Activated T-helper 2 cell treated with anti-CD3 and anti-CD28 coated beads, Interferon-gamma antibody, Interleukin-2, Interleukin-4, amounts not matched to agents 10 μg/mL and 5 μg/mL and 100 μg/mL, durations not matched to agents 14 hours and 24 hours and 36 hours (primary cell): Measurements from ENCODE around the gene CSTA. TPM values are rescaled to one million over a fixed set of nuclear protein-coding genes. Genes with fewer than 3 reads are reported as not detected.

Experiments
- DNase-seq: peaks from one replicate; pipeline ENCODE4 v3.0.0; 2021; ENCODE audit warnings: low spot score
- H3K27ac Mint-ChIP-seq: one replicate; pipeline ENCODE4 v1.8.0; 2021; ENCODE audit warnings: mixed read lengths
- H3K27me3 Mint-ChIP-seq: one replicate; pipeline ENCODE4 v1.8.0; 2021; ENCODE audit warnings: low read depth, mixed read lengths
- H3K36me3 Mint-ChIP-seq: one replicate; pipeline ENCODE4 v1.8.0; 2021; ENCODE audit warnings: low read depth, mixed read lengths
- H3K4me1 Mint-ChIP-seq: one replicate; pipeline ENCODE4 v1.8.0; 2021; ENCODE audit warnings: low read depth, mixed read lengths
- H3K4me3 Mint-ChIP-seq: one replicate; pipeline ENCODE4 v1.8.0; 2021; ENCODE audit warnings: low read depth, mild to moderate bottlenecking, moderate library complexity, mixed read lengths
- H3K9me3 Mint-ChIP-seq: one replicate; pipeline ENCODE4 v1.8.0; 2021; ENCODE audit warnings: mixed read lengths
- intact Hi-C: fragments of 100-400 bp; cut with micrococcal nuclease; formaldehyde crosslinking; loops from one replicate; pipeline ENCODE4 v1.15.1; 2023
- total RNA-seq: library from RNA; stranded (reverse); gene quantifications from 2 replicates; pipeline ENCODE4 v1.2.3, GENCODE V29; 2022

The CSTA gene
- total RNA-seq, 1 donor from 2014 or later: not detected

- H3K27me3 Mint-ChIP-seq: peaks cover 10% of the 10 kb centered on the region
- H3K9me3 Mint-ChIP-seq: peaks cover 12% of the 10 kb centered on the region
- H3K4me1 Mint-ChIP-seq: no peaks in the 10 kb centered on the region
- H3K36me3 Mint-ChIP-seq: no peaks in the 10 kb centered on the region
- intact Hi-C loops: no loop called here
- no peak overlapping the region for H3K4me3 Mint-ChIP-seq
- DNase-seq: no peak
- H3K27ac Mint-ChIP-seq: no peak overlapping the region
Measured at GRCh38 chr3:122342803-122343202, 17.8 kb downstream of the CSTA start.

GRCh38 chr3:122343654-122344053, 18.6 kb downstream of the CSTA start:
- intact Hi-C loops: no loop called here
- Mint-ChIP-seq H3K27me3 (peaks cover 10% of the 10 kb centered on the region), H3K27ac (no peak overlapping the region), H3K4me1 (no peaks in the 10 kb centered on the region), H3K4me3 (no peak overlapping the region), H3K9me3 (peaks cover 15% of the 10 kb centered on the region), H3K36me3 (no peaks in the 10 kb centered on the region)
- DNase-seq: no peak

- no peak overlapping the region for H3K27ac Mint-ChIP-seq
- H3K9me3 Mint-ChIP-seq: peaks cover 9% of the 10 kb centered on the region
- no peak overlapping the region for H3K4me3 Mint-ChIP-seq
- H3K36me3 Mint-ChIP-seq: no peaks in the 10 kb centered on the region
- no peaks in the 10 kb centered on the region for H3K4me1 Mint-ChIP-seq
- intact Hi-C loops: no loop called here
- no peak for DNase-seq
- H3K27me3 Mint-ChIP-seq: peaks cover 2% of the 10 kb centered on the region
Measured at GRCh38 chr3:122349171-122349570, 24.1 kb downstream of the CSTA start.

GRCh38 chr3:122350814-122351418, 25.9 kb downstream of the CSTA start:
- Mint-ChIP-seq H3K36me3 (no peaks in the 10 kb centered on the region), H3K27ac (no peak overlapping the region), H3K27me3 (no peaks in the 10 kb centered on the region), H3K4me3 (no peak overlapping the region), H3K4me1 (no peaks in the 10 kb centered on the region), H3K9me3 (peaks cover 9% of the 10 kb centered on the region)
- no peak for DNase-seq
- intact Hi-C loops: no loop called here

GRCh38 chr3:122351612-122352011, 26.6 kb downstream of the CSTA start:
- intact Hi-C loops: no loop called here
- H3K27me3 Mint-ChIP-seq: no peaks in the 10 kb centered on the region

GRCh38 chr3:122353215-122353614, 28.2 kb downstream of the CSTA start:
- Mint-ChIP-seq H3K4me3 (no peak overlapping the region), H3K4me1 (no peaks in the 10 kb centered on the region), H3K36me3 (peaks cover 10% of the 10 kb centered on the region), H3K27ac (no peak overlapping the region), H3K9me3 (no peaks in the 10 kb centered on the region), H3K27me3 (no peaks in the 10 kb centered on the region)
- DNase-seq: no peak
- intact Hi-C loops: no loop called here

More at GRCh38 chr3:122351612-122352011, 26.6 kb downstream of the CSTA start:
- peaks cover 9% of the 10 kb centered on the region for H3K9me3 Mint-ChIP-seq
- no peaks in the 10 kb centered on the region for H3K36me3 Mint-ChIP-seq
- H3K4me1 Mint-ChIP-seq: no peaks in the 10 kb centered on the region
- no peak for DNase-seq
- no peak overlapping the region for H3K27ac Mint-ChIP-seq
- no peak overlapping the region for H3K4me3 Mint-ChIP-seq

GRCh38 chr3:122353893-122354401, 28.9 kb downstream of the CSTA start:
- no peak overlapping the region for H3K27ac Mint-ChIP-seq
- no peaks in the 10 kb centered on the region for H3K4me1 Mint-ChIP-seq
- intact Hi-C loops: no loop called here
- H3K36me3 Mint-ChIP-seq: peaks cover 17% of the 10 kb centered on the region
- no peaks in the 10 kb centered on the region for H3K9me3 Mint-ChIP-seq
- DNase-seq: no peak
- no peaks in the 10 kb centered on the region for H3K27me3 Mint-ChIP-seq
- no peak overlapping the region for H3K4me3 Mint-ChIP-seq

GRCh38 chr3:122355612-122356011, 30.6 kb downstream of the CSTA start:
- Mint-ChIP-seq H3K27ac (no peak overlapping the region), H3K27me3 (no peaks in the 10 kb centered on the region), H3K9me3 (no peaks in the 10 kb centered on the region), H3K4me3 (no peak overlapping the region), H3K36me3 (peaks cover 23% of the 10 kb centered on the region), H3K4me1 (peaks cover 2% of the 10 kb centered on the region)
- intact Hi-C loops: loop anchor here (1.0 kb wide), 1 partner anchor 57 kb away; no protein-coding TSS in a partner anchor
- no peak for DNase-seq

GRCh38 chr3:122356402-122356801, 31.4 kb downstream of the CSTA start:
- Mint-ChIP-seq H3K27ac (no peak overlapping the region), H3K9me3 (no peaks in the 10 kb centered on the region), H3K36me3 (peaks cover 26% of the 10 kb centered on the region), H3K4me3 (no peak overlapping the region), H3K27me3 (no peaks in the 10 kb centered on the region), H3K4me1 (peaks cover 2% of the 10 kb centered on the region)
- intact Hi-C loops: loop anchor here (1.0 kb wide), 1 partner anchor 58 kb away; no protein-coding TSS in a partner anchor
- no peak for DNase-seq

- Mint-ChIP-seq H3K36me3 (peaks cover 38% of the 10 kb centered on the region), H3K4me1 (peaks cover 2% of the 10 kb centered on the region), H3K4me3 (no peak overlapping the region), H3K27ac (no peak overlapping the region), H3K9me3 (no peaks in the 10 kb centered on the region), H3K27me3 (no peaks in the 10 kb centered on the region)
- intact Hi-C loops: no loop called here
- DNase-seq: no peak
Measured at GRCh38 chr3:122357828-122358702, 33.0 kb downstream of the CSTA start.

GRCh38 chr3:122358703-122359032, 33.6 kb downstream of the CSTA start:
- Mint-ChIP-seq H3K27ac (no peak overlapping the region), H3K9me3 (no peaks in the 10 kb centered on the region), H3K4me3 (no peak overlapping the region), H3K27me3 (no peaks in the 10 kb centered on the region), H3K36me3 (peaks cover 44% of the 10 kb centered on the region), H3K4me1 (peaks cover 6% of the 10 kb centered on the region)
- intact Hi-C loops: no loop called here
- no peak for DNase-seq

GRCh38 chr3:122362026-122362425, 37.0 kb downstream of the CSTA start:
- no peak overlapping the region for H3K4me3 Mint-ChIP-seq
- H3K27me3 Mint-ChIP-seq: no peaks in the 10 kb centered on the region
- no peaks in the 10 kb centered on the region for H3K9me3 Mint-ChIP-seq
- peaks cover 72% of the 10 kb centered on the region for H3K36me3 Mint-ChIP-seq
- peaks cover 34% of the 10 kb centered on the region for H3K4me1 Mint-ChIP-seq
- H3K27ac Mint-ChIP-seq: no peak overlapping the region
- no peak for DNase-seq
- intact Hi-C loops: loop anchor here (10.0 kb wide), 1 partner anchor 347 kb away; no protein-coding TSS in a partner anchor

GRCh38 chr3:122364490-122364889, 39.4 kb downstream of the CSTA start:
- intact Hi-C loops: loop anchor here (1.0 to 10.0 kb wide), 4 partner anchors 52 to 818 kb away; partner anchors contain the start of gene WDR5B
- peaks cover 40% of the 10 kb centered on the region for H3K4me1 Mint-ChIP-seq
- H3K27me3 Mint-ChIP-seq: no peaks in the 10 kb centered on the region
- DNase-seq: no peak
- H3K36me3 Mint-ChIP-seq: peaks cover 67% of the 10 kb centered on the region
- H3K9me3 Mint-ChIP-seq: no peaks in the 10 kb centered on the region
- peak overlapping the region; percentile 14 for H3K4me3 Mint-ChIP-seq
- peak overlapping the region; percentile 92 for H3K27ac Mint-ChIP-seq
